HepG2 (cell line): ENCODE results near the gene JMJD1C. TPM values are rescaled to one million over a fixed set of nuclear protein-coding genes. Genes with fewer than 3 reads are reported as not detected.

Experiments used
- ARHGAP35 ChIP-seq: sonication (generic); formaldehyde crosslinking; IDR thresholded peaks from 2 replicates; pipeline ENCODE4 v1.9.0; 2022; ENCODE audit warnings: mild to moderate bottlenecking, inconsistent platforms, moderate library complexity, missing genetic modification reagents, borderline replicate concordance
- GFI1 ChIP-seq: sonication (generic); formaldehyde crosslinking; IDR thresholded peaks from 2 replicates; pipeline ENCODE4 v1.5.0; 2020; ENCODE audit warnings: missing genetic modification reagents, mild to moderate bottlenecking, borderline replicate concordance
- HNRNPUL1 ChIP-seq: fragments of 200-400 bp; formaldehyde crosslinking; IDR thresholded peaks from 2 replicates; pipeline ENCODE4 v1.6.1; 2017; ENCODE audit warnings: low read depth, mild to moderate bottlenecking, low read length, moderate library complexity
- JUNB ChIP-seq: sonication (generic); formaldehyde crosslinking; IDR thresholded peaks from 2 replicates; pipeline ENCODE4 v1.8.0; 2022; ENCODE audit warnings: missing genetic modification reagents, mild to moderate bottlenecking, borderline replicate concordance
- KAT8 ChIP-seq: IDR thresholded peaks from 2 replicates; pipeline ENCODE4 v1.6.1; 2016; ENCODE audit warnings: missing genetic modification reagents, missing compliant biosample characterization
- MATR3 ChIP-seq: sonication (generic); formaldehyde crosslinking; IDR thresholded peaks from 2 replicates; pipeline ENCODE4 v1.4.0; 2020; ENCODE audit warnings: missing genetic modification reagents
- NBN ChIP-seq: fragments of 450-650 bp; conservative IDR thresholded peaks from 2 replicates; pipeline ENCODE4 v1.6.1; 2017
- NFIB ChIP-seq: sonication (generic); formaldehyde crosslinking; IDR thresholded peaks from 2 replicates; pipeline ENCODE4 v1.9.0; 2021; ENCODE audit warnings: missing genetic modification reagents, mild to moderate bottlenecking, borderline replicate concordance
- NR2F6 ChIP-seq, 2 experiments: IDR thresholded peaks; 2 replicates each; pipeline ENCODE4 v1.6.1; 2016; ENCODE audit warnings: antibody characterized with exemption in 1 of 2, mild to moderate bottlenecking in 1 of 2
- PHF21A ChIP-seq: sonication (generic); formaldehyde crosslinking; IDR thresholded peaks from 2 replicates; pipeline ENCODE4 v1.5.0; 2020; ENCODE audit warnings: mild to moderate bottlenecking, missing genetic modification reagents
- SOX13 ChIP-seq, 3 experiments: fragments of 450-650 bp in 1 of 3; sonication (generic) in 1 of 3; formaldehyde crosslinking in 1 of 3; IDR thresholded peaks in 2 of 3; conservative IDR thresholded peaks in 1 of 3; 2 replicates each; pipeline versions ENCODE4 v1.5.0 to v1.6.1; 2016 to 2020; ENCODE audit warnings: antibody characterized with exemption in 1 of 3, mild to moderate bottlenecking in 1 of 3, missing compliant biosample characterization in 1 of 3, missing genetic modification reagents in 1 of 3, moderate library complexity in 1 of 3
- TEAD3 ChIP-seq: optimal IDR thresholded peaks from 2 replicates; pipeline ENCODE3; 2016; ENCODE audit warnings: borderline replicate concordance
- ZNF660 ChIP-seq: sonication (generic); formaldehyde crosslinking; IDR thresholded peaks from 2 replicates; pipeline ENCODE4 v1.5.1; 2020; ENCODE audit warnings: mild to moderate bottlenecking, low read depth, missing genetic modification reagents, borderline replicate concordance
- ZNF724P ChIP-seq: sonication (generic); formaldehyde crosslinking; IDR thresholded peaks from 2 replicates; pipeline ENCODE4 v1.8.0; 2022; ENCODE audit warnings: missing genetic modification reagents, borderline replicate concordance
- polyA plus RNA-seq, 8 experiments: library from polyadenylated mRNA; depleted of rRNA in 3 of 8; stranded (reverse) in 7 of 8; unstranded in 1 of 8; fragments of >200 nt; fragmentation: Illumina TruSeq in 4 of 8; extraction: Trizol in 4 of 8; gene quantifications; 2 replicates each; pipeline versions ENCODE4 v1.2.1 to v1.2.3, GENCODE V29; 2011 to 2016; ENCODE audit warnings: low read depth in 4 of 8, missing spikeins in 1 of 8, mixed read lengths in 1 of 8; ENCODE audit not compliant: insufficient read depth in 1 of 8
- total RNA-seq, 5 experiments: library from RNA; depleted of rRNA; stranded (reverse); fragments of >200 nt; fragmentation: Illumina TruSeq; extraction: Trizol; gene quantifications; 2 replicates each; pipeline ENCODE4 v1.2.3, GENCODE V29; 2016; ENCODE audit warnings: low read depth in 1 of 5
- TF ChIP-seq, protein P1 (sequence below): sonication (generic); formaldehyde crosslinking; IDR thresholded peaks from 2 replicates; pipeline ENCODE4 v1.8.0; 2022; ENCODE audit warnings: low read depth, missing genetic modification reagents
- TF ChIP-seq, protein P2 (sequence below): sonication (generic); formaldehyde crosslinking; IDR thresholded peaks from 2 replicates; pipeline ENCODE4 v1.4.0; 2020; ENCODE audit warnings: mild to moderate bottlenecking, missing genetic modification reagents, borderline replicate concordance
- TF ChIP-seq, protein P3 (sequence below): IDR thresholded peaks from 2 replicates; pipeline ENCODE4 v1.6.1; 2016; ENCODE audit warnings: missing genetic modification reagents, missing compliant biosample characterization
- TF ChIP-seq, protein P4 (sequence below): fragments of 450-650 bp; IDR thresholded peaks from 2 replicates; pipeline ENCODE4 v1.6.1; 2017
- TF ChIP-seq, protein P5 (sequence below): sonication (generic); formaldehyde crosslinking; IDR thresholded peaks from 2 replicates; pipeline ENCODE4 v1.4.0; 2020; ENCODE audit warnings: mild to moderate bottlenecking, missing genetic modification reagents

Gene JMJD1C
- total and polyA plus RNA-seq, 2 of the 13 experiments (the other 11 are each of a cell fraction or from before 2014, with no cell fraction given) = 42.3 to 42.7 TPM

- TF ChIP-seq, protein P1, sequence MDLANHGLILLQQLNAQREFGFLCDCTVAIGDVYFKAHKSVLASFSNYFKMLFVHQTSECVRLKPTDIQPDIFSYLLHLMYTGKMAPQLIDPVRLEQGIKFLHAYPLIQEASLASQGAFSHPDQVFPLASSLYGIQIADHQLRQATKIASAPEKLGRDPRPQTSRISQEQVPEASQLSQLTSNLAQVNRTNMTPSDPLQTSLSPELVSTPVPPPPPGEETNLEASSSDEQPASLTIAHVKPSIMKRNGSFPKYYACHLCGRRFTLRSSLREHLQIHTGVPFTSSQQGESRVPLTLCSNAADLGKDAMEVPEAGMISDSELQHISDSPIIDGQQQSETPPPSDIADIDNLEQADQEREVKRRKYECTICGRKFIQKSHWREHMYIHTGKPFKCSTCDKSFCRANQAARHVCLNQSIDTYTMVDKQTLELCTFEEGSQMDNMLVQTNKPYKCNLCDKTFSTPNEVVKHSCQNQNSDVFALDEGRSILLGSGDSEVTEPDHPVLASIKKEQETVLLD = no peak
- TF ChIP-seq SOX13 (IDR thresholded peaks at IDR 0.05) (no peak), SOX13 (CRISPR knock-in tag; conservative IDR thresholded peaks at IDR 0.05 in 1 of 2, IDR thresholded peaks at IDR 0.05 in 1 of 2) (0 out of 4 replicates have a peak, but pooled peaks of 1 of the 2 experiments have one; percentile 19), PHF21A (CRISPR knock-in tag) (no peak), ZNF660 (no peak), NR2F6 (IDR thresholded peaks at IDR 0.05) (no peak), NR2F6 (CRISPR knock-in tag; IDR thresholded peaks at IDR 0.05) (peak; percentile 41; the same call in 1 of the 2 replicates), ARHGAP35 (CRISPR knock-in tag) (no peak), KAT8 (CRISPR knock-in tag) (0 out of 2 replicates have a peak, but pooled peaks have one; percentile 29), HNRNPUL1 (no peak), MATR3 (CRISPR knock-in tag) (no peak), GFI1 (peak; percentile 92), TEAD3 (CRISPR knock-in tag) (peak; percentile 45), ZNF724P (no peak), JUNB (no peak), NFIB (CRISPR knock-in tag) (no peak), NBN (no peak)
- TF ChIP-seq, protein P2, sequence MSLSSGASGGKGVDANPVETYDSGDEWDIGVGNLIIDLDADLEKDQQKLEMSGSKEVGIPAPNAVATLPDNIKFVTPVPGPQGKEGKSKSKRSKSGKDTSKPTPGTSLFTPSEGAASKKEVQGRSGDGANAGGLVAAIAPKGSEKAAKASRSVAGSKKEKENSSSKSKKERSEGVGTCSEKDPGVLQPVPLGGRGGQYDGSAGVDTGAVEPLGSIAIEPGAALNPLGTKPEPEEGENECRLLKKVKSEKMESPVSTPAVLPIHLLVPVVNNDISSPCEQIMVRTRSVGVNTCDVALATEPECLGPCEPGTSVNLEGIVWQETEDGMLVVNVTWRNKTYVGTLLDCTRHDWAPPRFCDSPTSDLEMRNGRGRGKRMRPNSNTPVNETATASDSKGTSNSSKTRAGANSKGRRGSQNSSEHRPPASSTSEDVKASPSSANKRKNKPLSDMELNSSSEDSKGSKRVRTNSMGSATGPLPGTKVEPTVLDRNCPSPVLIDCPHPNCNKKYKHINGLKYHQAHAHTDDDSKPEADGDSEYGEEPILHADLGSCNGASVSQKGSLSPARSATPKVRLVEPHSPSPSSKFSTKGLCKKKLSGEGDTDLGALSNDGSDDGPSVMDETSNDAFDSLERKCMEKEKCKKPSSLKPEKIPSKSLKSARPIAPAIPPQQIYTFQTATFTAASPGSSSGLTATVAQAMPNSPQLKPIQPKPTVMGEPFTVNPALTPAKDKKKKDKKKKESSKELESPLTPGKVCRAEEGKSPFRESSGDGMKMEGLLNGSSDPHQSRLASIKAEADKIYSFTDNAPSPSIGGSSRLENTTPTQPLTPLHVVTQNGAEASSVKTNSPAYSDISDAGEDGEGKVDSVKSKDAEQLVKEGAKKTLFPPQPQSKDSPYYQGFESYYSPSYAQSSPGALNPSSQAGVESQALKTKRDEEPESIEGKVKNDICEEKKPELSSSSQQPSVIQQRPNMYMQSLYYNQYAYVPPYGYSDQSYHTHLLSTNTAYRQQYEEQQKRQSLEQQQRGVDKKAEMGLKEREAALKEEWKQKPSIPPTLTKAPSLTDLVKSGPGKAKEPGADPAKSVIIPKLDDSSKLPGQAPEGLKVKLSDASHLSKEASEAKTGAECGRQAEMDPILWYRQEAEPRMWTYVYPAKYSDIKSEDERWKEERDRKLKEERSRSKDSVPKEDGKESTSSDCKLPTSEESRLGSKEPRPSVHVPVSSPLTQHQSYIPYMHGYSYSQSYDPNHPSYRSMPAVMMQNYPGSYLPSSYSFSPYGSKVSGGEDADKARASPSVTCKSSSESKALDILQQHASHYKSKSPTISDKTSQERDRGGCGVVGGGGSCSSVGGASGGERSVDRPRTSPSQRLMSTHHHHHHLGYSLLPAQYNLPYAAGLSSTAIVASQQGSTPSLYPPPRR (CRISPR knock-in tag) = no peak
- TF ChIP-seq, protein P3, sequence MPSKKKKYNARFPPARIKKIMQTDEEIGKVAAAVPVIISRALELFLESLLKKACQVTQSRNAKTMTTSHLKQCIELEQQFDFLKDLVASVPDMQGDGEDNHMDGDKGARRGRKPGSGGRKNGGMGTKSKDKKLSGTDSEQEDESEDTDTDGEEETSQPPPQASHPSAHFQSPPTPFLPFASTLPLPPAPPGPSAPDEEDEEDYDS = no peak
- TF ChIP-seq, protein P4, sequence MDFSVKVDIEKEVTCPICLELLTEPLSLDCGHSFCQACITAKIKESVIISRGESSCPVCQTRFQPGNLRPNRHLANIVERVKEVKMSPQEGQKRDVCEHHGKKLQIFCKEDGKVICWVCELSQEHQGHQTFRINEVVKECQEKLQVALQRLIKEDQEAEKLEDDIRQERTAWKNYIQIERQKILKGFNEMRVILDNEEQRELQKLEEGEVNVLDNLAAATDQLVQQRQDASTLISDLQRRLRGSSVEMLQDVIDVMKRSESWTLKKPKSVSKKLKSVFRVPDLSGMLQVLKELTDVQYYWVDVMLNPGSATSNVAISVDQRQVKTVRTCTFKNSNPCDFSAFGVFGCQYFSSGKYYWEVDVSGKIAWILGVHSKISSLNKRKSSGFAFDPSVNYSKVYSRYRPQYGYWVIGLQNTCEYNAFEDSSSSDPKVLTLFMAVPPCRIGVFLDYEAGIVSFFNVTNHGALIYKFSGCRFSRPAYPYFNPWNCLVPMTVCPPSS = no peak
- TF ChIP-seq, protein P5, sequence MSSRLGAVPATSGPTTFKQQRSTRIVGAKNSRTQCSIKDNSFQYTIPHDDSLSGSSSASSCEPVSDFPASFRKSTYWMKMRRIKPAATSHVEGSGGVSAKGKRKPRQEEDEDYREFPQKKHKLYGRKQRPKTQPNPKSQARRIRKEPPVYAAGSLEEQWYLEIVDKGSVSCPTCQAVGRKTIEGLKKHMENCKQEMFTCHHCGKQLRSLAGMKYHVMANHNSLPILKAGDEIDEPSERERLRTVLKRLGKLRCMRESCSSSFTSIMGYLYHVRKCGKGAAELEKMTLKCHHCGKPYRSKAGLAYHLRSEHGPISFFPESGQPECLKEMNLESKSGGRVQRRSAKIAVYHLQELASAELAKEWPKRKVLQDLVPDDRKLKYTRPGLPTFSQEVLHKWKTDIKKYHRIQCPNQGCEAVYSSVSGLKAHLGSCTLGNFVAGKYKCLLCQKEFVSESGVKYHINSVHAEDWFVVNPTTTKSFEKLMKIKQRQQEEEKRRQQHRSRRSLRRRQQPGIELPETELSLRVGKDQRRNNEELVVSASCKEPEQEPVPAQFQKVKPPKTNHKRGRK = no peak
Measured at GRCh38 chr10:63365976-63366765, 99.6 kb downstream of the JMJD1C start (continued).
